Activated CD4-positive, alpha-beta T cell treated with anti-CD3 and anti-CD28 coated beads, Interleukin-2, amount 50 U/mL, for 16 hours (primary cell): ENCODE results near the gene EDN1.
A peak's percentile ranks its signal among the peaks of the same experiment; 100 is the strongest.

Source experiments
- DNase-seq: peaks from one replicate; pipeline ENCODE4 v3.0.0-alpha.2; 2020

The EDN1 gene

GRCh38 chr6:12270551-12271230 is 19.5 kb upstream of the EDN1 start:
- DNase-seq, result peak; percentile 18

GRCh38 chr6:12271594-12271993 is 18.6 kb upstream of the EDN1 start:
- no peak for DNase-seq

GRCh38 chr6:12271997-12272396 is 18.2 kb upstream of the EDN1 start:
- no peak for DNase-seq

GRCh38 chr6:12275107-12275506 is 15.1 kb upstream of the EDN1 start:
- DNase-seq, result no peak

- DNase-seq, result no peak
Measured at GRCh38 chr6:12276930-12277315, 13.2 kb upstream of the EDN1 start.

- DNase-seq, result no peak
Measured at GRCh38 chr6:12277386-12277785, 12.8 kb upstream of the EDN1 start.

GRCh38 chr6:12278915-12279314 is 11.2 kb upstream of the EDN1 start:
- DNase-seq, result no peak

- DNase-seq, result no peak
Measured at GRCh38 chr6:12279322-12280091, 10.7 kb upstream of the EDN1 start.

GRCh38 chr6:12280458-12280857 is 9.7 kb upstream of the EDN1 start:
- no peak for DNase-seq

- no peak for DNase-seq
Measured at GRCh38 chr6:12280902-12281301, 9.3 kb upstream of the EDN1 start.

GRCh38 chr6:12283904-12284303 is 6.3 kb upstream of the EDN1 start:
- no peak for DNase-seq

- DNase-seq, result no peak
Measured at GRCh38 chr6:12286373-12287110, 3.6 kb upstream of the EDN1 start.

- DNase-seq, result no peak
Measured at GRCh38 chr6:12288211-12288618, 1.9 kb upstream of the EDN1 start.

GRCh38 chr6:12288914-12289313 is 1.2 kb upstream of the EDN1 start:
- no peak for DNase-seq

- peak; percentile 70 for DNase-seq
Measured at GRCh38 chr6:12289365-12289919, 719 bp upstream of the EDN1 start.

- no peak for DNase-seq
Measured at GRCh38 chr6:12291071-12291838, 1.1 kb downstream of the EDN1 start.

- no peak for DNase-seq
Measured at GRCh38 chr6:12291839-12292604, 1.9 kb downstream of the EDN1 start.

- no peak for DNase-seq
Measured at GRCh38 chr6:12293235-12293930, 3.2 kb downstream of the EDN1 start.

- DNase-seq, result no peak
Measured at GRCh38 chr6:12293931-12294807, 4.0 kb downstream of the EDN1 start.

- no peak for DNase-seq
Measured at GRCh38 chr6:12294851-12295536, 4.8 kb downstream of the EDN1 start.
